ENCODE results near the gene FREY1.
A peak's percentile ranks its signal among the peaks of the same experiment; 100 is the strongest.

Gene FREY1

GRCh38 chr11:45928535-45929215 is 21.6 kb upstream of the FREY1 start:
- Histone ChIP-seq H3K27me3 (ENCODE audit: control insufficient read depth in 1 of 2, insufficient read depth in 2 of 2, low read length in 2 of 2) (peaks cover 4 to 10% of the 10 kb centered on the region in 2 donors), H3K9me3 (ENCODE audit: control insufficient read depth in 2 of 2, low read length in 2 of 2) (no peaks in the 10 kb centered on the region), H3K9ac (ENCODE audit: low read length in 2 of 2) (no peak overlapping the region), H3K4me1 (ENCODE audit: control insufficient read depth, insufficient read depth, low read length) (peaks cover 8% of the 10 kb centered on the region), H3K27ac (ENCODE audit: low read length) (no peak overlapping the region), H3K4me3 (ENCODE audit: low read length in 2 of 2) (no peak overlapping the region), H3K36me3 (ENCODE audit: control insufficient read depth in 2 of 2, insufficient read depth in 2 of 2, low read length in 2 of 2) (peaks cover 8 to 21% of the 10 kb centered on the region in 2 donors)

GRCh38 chr11:45927684-45928413 is 20.8 kb upstream of the FREY1 start:
- Histone ChIP-seq H3K4me1 (ENCODE audit: control insufficient read depth, insufficient read depth, low read length) (peaks cover 5% of the 10 kb centered on the region), H3K36me3 (ENCODE audit: control insufficient read depth in 2 of 2, insufficient read depth in 2 of 2, low read length in 2 of 2) (peaks cover under 1 to 14% of the 10 kb centered on the region in 2 donors), H3K9me3 (ENCODE audit: control insufficient read depth in 2 of 2, low read length in 2 of 2) (no peaks in the 10 kb centered on the region), H3K9ac (ENCODE audit: low read length in 2 of 2) (no peak overlapping the region), H3K4me3 (ENCODE audit: low read length in 2 of 2) (no peak overlapping the region), H3K27ac (ENCODE audit: low read length) (no peak overlapping the region), H3K27me3 (ENCODE audit: control insufficient read depth in 1 of 2, insufficient read depth in 2 of 2, low read length in 2 of 2) (peaks cover 9 to 15% of the 10 kb centered on the region in 2 donors)

DNA sequence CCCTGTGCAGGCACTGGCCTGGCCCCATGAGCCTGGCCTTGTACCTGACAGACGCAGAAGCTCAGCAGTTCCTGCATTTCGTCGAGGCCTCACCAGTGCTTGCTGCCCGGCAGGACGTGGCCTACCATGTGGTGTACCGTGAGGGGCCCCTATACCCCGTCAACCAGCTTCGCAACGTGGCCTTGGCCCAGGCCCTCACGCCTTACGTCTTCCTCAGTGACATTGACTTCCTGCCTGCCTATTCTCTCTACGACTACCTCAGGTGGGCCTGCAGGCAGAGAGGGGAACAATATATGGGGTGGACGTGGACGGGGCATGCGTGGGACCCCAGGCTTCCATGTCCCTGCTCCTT is 20.2 kb upstream of the FREY1 start:
- no peaks in the 10 kb centered on the region for H3K9me3 ChIP-seq (ENCODE audit: control insufficient read depth in 2 of 2, low read length in 2 of 2)
- peaks cover 9 to 21% of the 10 kb centered on the region in 2 donors for H3K27me3 ChIP-seq (ENCODE audit: control insufficient read depth in 1 of 2, insufficient read depth in 2 of 2, low read length in 2 of 2)
- no peak overlapping the region for H3K27ac ChIP-seq (ENCODE audit: low read length)
- H3K4me1 ChIP-seq (ENCODE audit: control insufficient read depth, insufficient read depth, low read length) = peaks cover 11% of the 10 kb centered on the region
- no peak overlapping the region for H3K4me3 ChIP-seq (ENCODE audit: low read length in 2 of 2)
- H3K36me3 ChIP-seq (ENCODE audit: control insufficient read depth in 2 of 2, insufficient read depth in 2 of 2, low read length in 2 of 2) = peaks cover 0 to 14% of the 10 kb centered on the region in 2 donors
- H3K9ac ChIP-seq (ENCODE audit: low read length in 2 of 2) = no peak overlapping the region

- peaks cover 12 to 27% of the 10 kb centered on the region in 2 donors for H3K27me3 ChIP-seq (ENCODE audit: control insufficient read depth in 1 of 2, insufficient read depth in 2 of 2, low read length in 2 of 2)
- H3K9ac ChIP-seq (ENCODE audit: low read length in 2 of 2) = no peak overlapping the region
- H3K27ac ChIP-seq (ENCODE audit: low read length) = no peak overlapping the region
- H3K9me3 ChIP-seq (ENCODE audit: control insufficient read depth in 2 of 2, low read length in 2 of 2) = no peaks in the 10 kb centered on the region
- H3K4me3 ChIP-seq (ENCODE audit: low read length in 2 of 2) = no peak overlapping the region
- peaks cover 0 to 8% of the 10 kb centered on the region in 2 donors for H3K36me3 ChIP-seq (ENCODE audit: control insufficient read depth in 2 of 2, insufficient read depth in 2 of 2, low read length in 2 of 2)
- peaks cover 16% of the 10 kb centered on the region for H3K4me1 ChIP-seq (ENCODE audit: control insufficient read depth, insufficient read depth, low read length)
Observed at GRCh38 chr11:45926536-45927331, 19.7 kb upstream of the FREY1 start.

DNA sequence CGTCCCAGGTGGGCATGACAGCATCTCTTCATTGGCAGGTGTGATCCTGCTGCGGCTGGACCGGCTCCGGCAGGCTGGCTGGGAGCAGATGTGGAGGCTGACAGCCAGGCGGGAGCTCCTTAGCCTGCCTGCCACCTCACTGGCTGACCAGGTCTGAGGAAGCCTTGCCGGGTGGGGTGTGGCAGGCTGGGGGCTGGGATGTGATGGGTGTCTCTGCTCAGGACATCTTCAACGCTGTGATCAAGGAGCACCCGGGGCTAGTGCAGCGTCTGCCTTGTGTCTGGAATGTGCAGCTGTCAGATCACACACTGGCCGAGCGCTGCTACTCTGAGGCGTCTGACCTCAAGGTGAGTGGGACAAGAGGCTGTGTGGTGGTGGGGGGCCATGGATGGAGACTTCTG is 18.9 kb upstream of the FREY1 start:
- Histone ChIP-seq H3K27ac (ENCODE audit: low read length) (no peak overlapping the region), H3K4me3 (ENCODE audit: low read length in 2 of 2) (no peak overlapping the region), H3K9me3 (ENCODE audit: control insufficient read depth in 2 of 2, low read length in 2 of 2) (no peaks in the 10 kb centered on the region), H3K9ac (ENCODE audit: low read length in 2 of 2) (no peak overlapping the region), H3K36me3 (ENCODE audit: control insufficient read depth in 2 of 2, insufficient read depth in 2 of 2, low read length in 2 of 2) (peaks cover 0 to 1% of the 10 kb centered on the region in 2 donors), H3K27me3 (ENCODE audit: control insufficient read depth in 1 of 2, insufficient read depth in 2 of 2, low read length in 2 of 2) (peaks cover 17 to 33% of the 10 kb centered on the region in 2 donors), H3K4me1 (ENCODE audit: control insufficient read depth, insufficient read depth, low read length) (peaks cover 17% of the 10 kb centered on the region)

DNA sequence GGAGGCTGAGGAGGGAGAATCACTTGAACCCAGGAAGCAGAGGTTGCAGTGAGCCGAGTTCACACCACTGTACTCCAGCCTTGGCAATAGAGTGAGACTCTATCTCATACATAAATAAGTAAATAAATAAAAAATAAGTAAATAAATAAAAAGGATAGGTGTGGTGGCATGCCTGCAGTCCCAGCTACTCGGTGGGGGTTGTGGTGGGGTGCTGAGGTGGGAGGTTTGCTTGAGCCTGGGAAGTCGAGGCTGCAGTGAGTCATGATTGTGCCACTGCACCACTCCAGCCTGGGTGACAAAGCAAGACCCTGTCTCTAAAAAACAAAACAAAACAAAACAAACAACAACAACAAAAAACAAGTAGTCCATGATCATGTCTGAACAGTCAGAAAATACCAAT is 18.5 kb upstream of the FREY1 start:
- peaks cover 17 to 33% of the 10 kb centered on the region in 2 donors for H3K27me3 ChIP-seq (ENCODE audit: control insufficient read depth in 1 of 2, insufficient read depth in 2 of 2, low read length in 2 of 2)
- H3K4me3 ChIP-seq (ENCODE audit: low read length in 2 of 2) = no peak overlapping the region
- peaks cover 17% of the 10 kb centered on the region for H3K4me1 ChIP-seq (ENCODE audit: control insufficient read depth, insufficient read depth, low read length)
- H3K9ac ChIP-seq (ENCODE audit: low read length in 2 of 2) = no peak overlapping the region
- no peak overlapping the region for H3K27ac ChIP-seq (ENCODE audit: low read length)
- no peaks in the 10 kb centered on the region for H3K9me3 ChIP-seq (ENCODE audit: control insufficient read depth in 2 of 2, low read length in 2 of 2)
- no peaks in the 10 kb centered on the region for H3K36me3 ChIP-seq (ENCODE audit: control insufficient read depth in 2 of 2, insufficient read depth in 2 of 2, low read length in 2 of 2)

DNA sequence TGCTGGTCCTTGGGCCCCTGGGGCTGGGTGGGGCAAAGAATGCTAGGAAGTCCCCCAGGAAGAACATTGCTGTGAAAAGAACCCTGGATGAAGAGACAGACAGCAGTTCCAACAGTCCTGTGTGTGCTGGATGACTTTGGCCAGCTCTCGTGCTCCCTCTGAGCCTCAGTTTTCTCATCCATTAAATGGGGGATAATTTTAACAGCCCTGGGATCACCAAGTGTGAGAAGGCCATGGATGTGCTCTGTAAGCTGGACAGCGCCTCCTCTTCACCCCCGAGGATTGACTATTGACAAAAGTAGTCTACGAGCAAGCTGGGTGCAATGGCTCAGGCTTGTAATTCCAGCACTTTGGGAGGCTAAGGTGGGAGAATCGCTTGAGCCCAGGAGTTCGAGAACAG is 17.9 kb upstream of the FREY1 start:
- Histone ChIP-seq H3K4me1 (ENCODE audit: control insufficient read depth, insufficient read depth, low read length) (peaks cover 17% of the 10 kb centered on the region), H3K9me3 (ENCODE audit: control insufficient read depth in 2 of 2, low read length in 2 of 2) (no peaks in the 10 kb centered on the region), H3K27ac (ENCODE audit: low read length) (no peak overlapping the region), H3K36me3 (ENCODE audit: control insufficient read depth in 2 of 2, insufficient read depth in 2 of 2, low read length in 2 of 2) (no peaks in the 10 kb centered on the region), H3K4me3 (ENCODE audit: low read length in 2 of 2) (no peak overlapping the region), H3K9ac (ENCODE audit: low read length in 2 of 2) (no peak overlapping the region), H3K27me3 (ENCODE audit: control insufficient read depth in 1 of 2, insufficient read depth in 2 of 2, low read length in 2 of 2) (peaks cover 17 to 33% of the 10 kb centered on the region in 2 donors)

DNA sequence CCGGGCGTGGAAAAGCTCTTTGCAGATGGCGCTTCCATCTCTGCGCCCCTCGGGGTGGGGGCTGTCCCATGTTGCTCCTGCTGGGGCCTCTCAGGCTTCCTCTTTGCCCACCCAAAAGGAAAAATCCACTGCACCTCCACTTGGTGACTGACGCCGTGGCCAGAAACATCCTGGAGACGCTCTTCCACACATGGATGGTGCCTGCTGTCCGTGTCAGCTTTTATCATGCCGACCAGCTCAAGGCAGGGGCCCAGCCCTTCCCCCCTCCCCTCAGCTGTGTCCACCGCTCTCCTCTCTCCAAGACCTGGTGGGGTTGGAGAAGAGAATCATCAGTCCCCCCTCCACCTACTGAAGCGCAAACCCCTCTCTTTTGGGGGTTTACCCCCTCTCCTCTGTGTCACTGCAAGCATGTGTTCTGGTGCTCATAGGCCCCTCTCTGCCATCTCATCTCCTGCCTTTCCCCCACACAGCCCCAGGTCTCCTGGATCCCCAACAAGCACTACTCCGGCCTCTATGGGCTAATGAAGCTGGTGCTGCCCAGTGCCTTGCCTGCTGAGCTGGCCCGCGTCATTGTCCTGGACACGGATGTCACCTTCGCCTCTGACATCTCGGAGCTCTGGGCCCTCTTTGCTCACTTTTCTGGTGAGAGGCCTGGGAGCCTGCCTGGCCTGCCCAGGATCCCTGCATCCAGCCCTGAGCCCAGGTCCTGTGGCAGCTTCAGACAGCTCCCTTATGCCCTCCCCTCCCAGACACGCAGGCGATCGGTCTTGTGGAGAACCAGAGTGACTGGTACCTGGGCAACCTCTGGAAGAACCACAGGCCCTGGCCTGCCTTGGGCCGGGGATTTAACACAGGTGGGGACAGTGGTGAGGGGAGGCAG is 17.2 kb upstream of the FREY1 start:
- no peak overlapping the region for H3K4me3 ChIP-seq (ENCODE audit: low read length in 2 of 2)
- no peaks in the 10 kb centered on the region for H3K9me3 ChIP-seq (ENCODE audit: control insufficient read depth in 2 of 2, low read length in 2 of 2)
- peaks cover 17 to 33% of the 10 kb centered on the region in 2 donors for H3K27me3 ChIP-seq (ENCODE audit: control insufficient read depth in 1 of 2, insufficient read depth in 2 of 2, low read length in 2 of 2)
- no peaks in the 10 kb centered on the region for H3K36me3 ChIP-seq (ENCODE audit: control insufficient read depth in 2 of 2, insufficient read depth in 2 of 2, low read length in 2 of 2)
- no peak overlapping the region for H3K27ac ChIP-seq (ENCODE audit: low read length)
- no peak overlapping the region for H3K9ac ChIP-seq (ENCODE audit: low read length in 2 of 2)
- peaks cover 17% of the 10 kb centered on the region for H3K4me1 ChIP-seq (ENCODE audit: control insufficient read depth, insufficient read depth, low read length)

GRCh38 chr11:45922425-45923082 is 15.5 kb upstream of the FREY1 start, which contains the start of gene LARGE2:
Gene LARGE2 (plus strand): TSS chr11:45922656. CDS start chr11:45922883, 227 bp downstream.
- no peak within 1 kb of the TSS for H3K27ac ChIP-seq (ENCODE audit: low read length)
- H3K4me3 ChIP-seq (ENCODE audit: low read length in 2 of 2) = peak within 1 kb of the TSS in 1 of 2 donors; percentile 40
- H3K9ac ChIP-seq (ENCODE audit: low read length in 2 of 2) = no peak within 1 kb of the TSS
- H3K36me3 ChIP-seq (ENCODE audit: control insufficient read depth in 2 of 2, insufficient read depth in 2 of 2, low read length in 2 of 2) = no peaks in the 10 kb centered on the region
- H3K9me3 ChIP-seq (ENCODE audit: control insufficient read depth in 2 of 2, low read length in 2 of 2) = no peaks in the 10 kb centered on the region
- H3K27me3 ChIP-seq (ENCODE audit: control insufficient read depth in 1 of 2, insufficient read depth in 2 of 2, low read length in 2 of 2) = peaks cover 17 to 33% of the 10 kb centered on the region in 2 donors
- peaks cover 26% of the 10 kb centered on the region for H3K4me1 ChIP-seq (ENCODE audit: control insufficient read depth, insufficient read depth, low read length)

Data from stomach smooth muscle (tissue), 2 donors.